GM21447 (cell line): Measurements from ENCODE around the gene PRKCZ.
"Not testable (repeated sequence)": the region's sequence is repeated elsewhere in the genome, so short reads cannot be mapped to it uniquely, and the experiment has no call there.

Source experiments
- ATAC-seq: cut with Tn5 transposase; IDR thresholded peaks from one replicate; pipeline ENCODE4 v1.9.1; 2021; ENCODE audit not compliant: unreplicated experiment

The PRKCZ gene

GRCh38 chr1:2130156-2130555 lies 79.9 kb downstream of the PRKCZ start:
- no peak for ATAC-seq

DNA sequence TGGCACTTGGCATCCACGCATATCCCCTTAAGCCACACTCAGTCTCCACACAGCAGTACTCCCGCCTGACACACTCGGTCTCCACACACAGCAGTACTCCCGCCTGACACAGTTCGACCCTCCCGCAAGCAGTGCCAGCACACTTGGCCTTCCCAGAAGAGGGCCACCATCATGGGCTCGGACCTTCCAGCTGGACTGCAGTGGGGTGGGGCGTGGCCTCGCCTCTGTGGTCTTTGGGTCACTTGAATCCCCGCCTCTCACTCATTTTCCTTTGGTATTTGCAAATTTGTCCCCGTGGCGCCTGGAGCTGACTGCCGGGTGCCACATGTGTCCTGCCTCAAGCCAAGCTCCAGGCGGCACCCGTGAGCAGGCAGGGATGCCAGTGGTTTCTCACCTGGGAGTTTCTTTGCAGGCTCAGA lies 80.7 kb downstream of the PRKCZ start:
- ATAC-seq: no peak

DNA sequence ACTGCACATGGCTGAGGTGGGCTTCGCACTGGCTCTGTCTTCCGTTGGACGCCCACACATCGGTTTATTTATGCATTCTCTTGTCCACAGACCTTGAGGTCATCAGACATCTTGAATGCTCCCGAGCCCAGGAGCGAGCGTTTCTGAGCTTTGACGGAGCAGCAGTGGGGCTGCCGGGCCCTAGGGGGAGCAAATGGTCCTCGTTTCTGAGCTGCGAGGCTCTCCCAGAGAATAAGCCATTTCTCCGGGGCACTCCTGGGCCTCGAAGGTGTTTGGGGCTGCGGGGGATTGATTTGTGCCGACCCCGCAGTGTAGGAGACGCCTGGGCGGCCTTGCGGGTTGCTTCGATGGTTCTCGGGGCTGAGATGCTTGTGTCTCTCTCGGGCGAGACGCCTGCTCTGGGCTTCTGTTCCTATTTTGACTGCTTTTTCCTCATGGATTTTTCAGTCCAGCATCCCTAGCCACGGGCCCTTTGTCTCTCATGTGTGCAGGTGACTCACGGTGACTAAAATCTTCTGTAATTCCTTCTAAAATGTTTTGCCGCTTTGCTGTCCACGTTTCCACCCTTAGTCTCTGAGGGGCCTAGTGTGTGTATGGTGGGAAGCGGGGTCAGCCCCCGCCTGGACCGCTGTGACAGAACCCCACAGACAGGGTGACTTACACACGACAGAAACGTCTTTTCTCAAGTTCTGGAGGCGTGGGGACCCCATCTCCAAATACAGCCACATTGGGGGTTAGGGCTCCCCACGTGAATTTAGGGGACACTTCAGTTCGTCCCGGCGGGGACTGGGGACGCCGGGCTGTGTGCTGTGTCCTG lies 82.2 kb downstream of the PRKCZ start:
- no peak for ATAC-seq

- ATAC-seq: peak; percentile 88
Measured at GRCh38 chr1:2133039-2133878, 83.0 kb downstream of the PRKCZ start.

- no peak for ATAC-seq
Measured at GRCh38 chr1:2133879-2134215, 83.6 kb downstream of the PRKCZ start.

GRCh38 chr1:2134266-2134620 lies 84.0 kb downstream of the PRKCZ start:
- no peak for ATAC-seq

GRCh38 chr1:2134621-2135307 lies 84.6 kb downstream of the PRKCZ start:
- no peak for ATAC-seq

DNA sequence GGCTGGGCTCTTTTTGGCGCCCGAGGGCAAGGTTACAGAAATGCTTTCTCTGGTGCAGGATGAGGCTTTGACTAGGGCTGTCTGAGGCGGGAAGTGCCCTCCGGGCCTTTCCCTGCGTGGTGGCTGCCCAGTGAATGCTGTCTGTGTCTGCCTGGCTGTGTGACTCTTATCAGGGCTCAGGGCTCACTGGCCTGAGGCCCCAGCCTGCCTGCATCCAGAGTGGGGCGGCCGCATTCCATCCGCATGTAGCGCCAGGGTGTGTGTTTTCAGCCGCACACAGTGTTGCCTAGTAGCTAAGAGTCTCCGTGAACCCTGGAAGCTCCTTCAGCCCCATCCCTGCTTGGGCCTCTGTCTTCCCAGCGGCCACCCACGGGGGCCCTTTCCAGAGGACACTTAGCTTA lies 85.2 kb downstream of the PRKCZ start:
- ATAC-seq: no peak

- no peak for ATAC-seq
Measured at GRCh38 chr1:2135941-2136340, 85.7 kb downstream of the PRKCZ start.

DNA sequence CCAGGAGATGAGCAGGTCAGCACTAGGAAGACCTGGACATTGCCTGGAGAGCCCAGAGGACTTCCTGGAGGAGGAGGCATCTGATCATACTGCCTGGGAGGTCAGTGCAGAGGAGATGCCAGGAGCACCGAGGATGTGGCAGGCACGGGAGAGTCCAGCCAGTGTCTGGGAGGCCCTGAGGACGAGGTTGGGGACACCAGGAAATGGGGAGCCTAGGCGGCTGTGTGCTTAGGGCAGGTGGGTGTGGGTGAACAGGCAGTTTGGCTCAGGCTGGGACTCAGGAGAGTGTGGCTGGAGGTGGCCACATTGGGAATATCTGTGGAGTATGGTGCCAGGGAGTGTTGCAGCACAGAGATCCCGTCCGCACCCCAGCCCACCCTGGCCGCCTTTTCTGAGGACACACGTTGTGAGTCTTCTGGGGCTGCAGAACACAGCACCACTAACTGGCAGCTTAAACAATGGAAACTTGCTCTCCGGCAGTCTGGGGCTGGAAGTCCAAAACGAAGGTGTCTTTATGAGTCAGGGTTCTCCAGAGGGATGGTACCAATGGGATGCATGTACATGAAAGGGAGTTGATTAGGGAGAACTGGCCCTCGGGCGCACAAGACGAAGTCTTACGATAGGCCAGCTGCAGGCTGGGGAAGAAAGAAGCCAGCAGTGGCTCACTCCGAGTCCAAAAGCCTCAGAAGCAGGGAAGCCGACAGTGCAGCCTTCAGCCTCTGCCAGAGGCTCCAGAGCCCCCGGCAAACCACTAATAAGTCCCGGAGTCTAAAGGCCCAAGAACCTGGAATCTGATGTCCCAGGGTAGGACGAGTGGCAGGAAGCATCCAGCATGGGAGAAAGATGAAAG lies 86.4 kb downstream of the PRKCZ start:
- ATAC-seq: no peak

DNA sequence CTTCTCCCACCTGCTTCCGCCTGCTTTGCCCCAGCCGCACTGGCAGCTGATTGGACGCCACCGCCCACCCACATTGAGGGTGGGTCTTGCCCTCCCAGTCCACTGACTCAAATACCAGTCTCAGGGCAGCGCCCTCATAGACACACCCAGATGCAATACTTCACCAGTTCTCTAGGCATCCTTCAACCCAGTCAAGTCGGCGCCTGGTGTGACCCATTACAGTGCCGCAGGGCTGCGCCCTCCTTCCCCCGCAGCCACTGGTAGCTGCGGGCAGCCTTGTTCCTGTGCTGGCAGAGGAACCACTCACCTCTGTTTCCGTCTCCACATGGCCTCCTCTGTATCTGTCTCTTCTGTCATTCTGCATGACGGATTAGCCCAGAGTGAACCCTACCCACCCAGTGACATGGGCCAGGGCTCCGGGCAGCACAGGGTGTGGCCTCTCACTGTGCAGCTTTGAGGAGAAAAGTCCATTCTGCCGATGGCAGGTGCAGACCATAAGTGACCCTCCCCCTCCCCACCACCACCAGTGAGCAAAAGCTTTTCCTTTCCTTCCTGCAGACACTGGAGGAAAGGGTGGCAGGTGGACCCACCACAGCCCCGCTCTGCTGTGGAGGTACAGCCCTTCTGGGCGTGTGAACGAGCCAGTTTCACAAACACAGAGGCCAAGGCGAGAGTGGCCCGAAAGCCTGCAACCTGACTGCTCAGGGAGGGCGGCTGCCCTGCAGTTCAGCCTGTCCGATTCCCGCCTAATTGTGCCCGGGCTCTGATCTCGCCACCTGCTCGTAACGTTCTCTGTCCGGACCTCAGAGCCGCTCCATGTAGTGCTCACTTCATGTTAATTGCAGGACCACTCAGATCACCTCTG lies 87.3 kb downstream of the PRKCZ start:
- no peak for ATAC-seq

DNA sequence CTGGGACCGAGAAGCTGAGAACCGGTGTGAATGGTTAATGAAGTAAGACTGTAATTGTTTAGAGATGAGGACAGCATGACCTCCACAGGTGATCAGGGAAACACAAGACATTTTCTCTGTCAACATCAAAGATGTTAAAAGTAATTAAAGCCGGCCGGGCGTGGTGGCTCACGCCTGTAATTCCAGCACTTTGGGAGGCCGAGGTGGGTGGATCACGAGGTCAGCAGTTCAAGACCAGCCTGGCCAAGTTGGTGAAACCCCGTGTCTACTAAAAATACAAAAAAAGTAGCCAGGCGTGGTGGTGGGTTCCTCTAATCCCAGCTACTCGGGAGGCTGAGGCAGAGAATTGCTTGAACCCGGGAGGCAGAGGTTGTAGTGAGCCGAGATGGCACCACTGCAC lies 88.9 kb downstream of the PRKCZ start:
- ATAC-seq: not testable (repeated sequence)

GRCh38 chr1:2141025-2141424 lies 90.8 kb downstream of the PRKCZ start:
- ATAC-seq: no peak

- ATAC-seq: no peak
Measured at GRCh38 chr1:2143814-2144500, 93.7 kb downstream of the PRKCZ start.

GRCh38 chr1:2144501-2145090 lies 94.4 kb downstream of the PRKCZ start:
- no peak for ATAC-seq

DNA sequence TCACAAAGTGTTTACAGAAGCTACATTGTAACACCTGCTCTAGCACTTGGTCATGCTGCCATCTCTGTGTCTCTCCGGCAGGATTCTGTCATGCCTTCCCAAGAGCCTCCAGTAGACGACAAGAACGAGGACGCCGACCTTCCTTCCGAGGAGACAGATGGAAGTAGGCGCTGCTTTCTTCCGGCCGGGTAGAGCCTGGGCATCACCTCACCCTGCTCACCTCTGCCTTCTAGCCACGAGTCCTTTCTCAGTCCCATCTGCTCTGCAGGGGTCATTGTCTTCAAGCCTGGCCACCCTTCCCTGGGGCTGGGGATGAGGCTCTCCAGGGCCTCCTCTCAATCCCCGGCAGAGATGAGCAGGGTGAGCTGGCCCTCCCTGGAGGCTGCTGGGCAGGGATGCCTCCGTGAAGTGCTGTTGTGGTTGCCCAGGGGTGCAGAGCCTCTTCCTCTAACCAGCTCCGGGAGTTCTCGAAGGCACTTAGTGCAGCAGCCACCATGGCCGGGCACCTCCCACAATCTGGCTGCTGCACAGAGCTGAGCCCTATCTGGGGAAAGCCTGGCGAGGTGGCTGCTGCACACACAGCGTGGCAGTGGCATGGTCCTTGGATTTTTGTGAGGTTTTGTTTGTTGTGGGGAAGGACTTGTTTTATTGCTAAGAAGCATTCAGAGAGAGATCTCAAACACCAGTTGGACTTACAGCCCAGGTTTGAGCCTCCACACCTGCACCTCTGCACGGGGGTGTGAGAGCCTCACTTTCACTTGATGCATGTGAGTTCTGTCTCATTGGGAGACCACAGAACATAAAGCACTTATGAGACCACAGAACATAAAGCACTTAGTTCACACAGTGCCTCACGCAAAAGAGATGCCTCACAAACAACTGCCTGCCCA lies 96.0 kb downstream of the PRKCZ start:
- no peak for ATAC-seq

DNA sequence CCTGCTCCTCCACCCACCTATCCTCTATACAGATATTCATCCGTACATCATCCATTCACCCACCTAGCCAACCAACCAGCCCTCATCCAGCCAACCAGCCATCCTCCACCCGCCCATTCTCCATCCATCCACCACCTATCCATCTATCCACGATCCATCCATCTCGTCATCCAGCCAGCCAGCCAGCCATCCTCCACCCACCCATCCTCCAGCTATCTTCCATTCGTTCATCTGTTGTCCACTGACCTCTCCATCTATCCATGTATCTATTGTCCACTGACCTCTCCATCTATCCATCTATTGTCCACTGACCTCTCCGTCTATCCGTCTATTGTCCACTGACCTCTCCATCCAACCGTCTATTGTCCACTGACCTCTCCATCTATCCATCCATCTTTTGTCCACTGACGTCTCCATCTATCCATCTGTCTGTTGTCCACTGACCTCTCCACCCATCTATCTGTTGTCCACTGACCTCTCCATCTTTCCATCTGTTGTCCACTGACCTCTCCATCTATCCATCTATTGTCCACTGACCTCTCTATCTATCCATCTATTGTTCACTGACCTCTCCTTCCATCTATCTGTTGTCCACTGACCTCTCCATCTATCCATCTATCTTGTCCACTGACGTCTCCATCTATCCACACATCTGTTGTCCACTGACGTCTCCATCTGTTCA lies 96.8 kb downstream of the PRKCZ start:
- no peak for ATAC-seq
